K562 (cell line): ENCODE data around the gene FBXW11. TPM values are rescaled to one million over a fixed set of nuclear protein-coding genes. Genes with fewer than 3 reads are reported as not detected.

Experiments used
- ADNP ChIP-seq: fragments of 200-800 bp; sonication (Bioruptor generic); IDR thresholded peaks from 2 replicates; pipeline ENCODE4 v1.6.1; 2016; ENCODE audit warnings: missing genetic modification characterization, missing compliant biosample characterization
- BMI1 ChIP-seq: fragments of 150-350 bp; IDR thresholded peaks from 2 replicates; pipeline ENCODE4 v1.6.1; 2014; ENCODE audit warnings: low read length
- CAMTA2 ChIP-seq: fragments of 250-450 bp; sonication (Bioruptor Pico); conservative IDR thresholded peaks from 2 replicates; pipeline ENCODE4 v1.5.1; 2022
- CBX1 ChIP-seq: sonication (generic); IDR thresholded peaks from 2 replicates; pipeline ENCODE4 v1.6.1; 2016; ENCODE audit warnings: antibody characterized with exemption, low read depth, mild to moderate bottlenecking
- CBX5 ChIP-seq: IDR thresholded peaks from 2 replicates; pipeline ENCODE4 v1.6.1; 2014; ENCODE audit warnings: low read depth, borderline replicate concordance
- CEBPG ChIP-seq, 3 experiments: fragments of 200-800 bp in 1 of 3; sonication (Bioruptor generic) in 1 of 3; sonication (generic) in 1 of 3; formaldehyde crosslinking in 1 of 3; IDR thresholded peaks in 2 of 3; conservative IDR thresholded peaks in 1 of 3; 2 replicates each; pipeline versions ENCODE4 v1.6.1 to v1.8.0; 2016 to 2022; ENCODE audit warnings: missing compliant biosample characterization in 2 of 3, missing genetic modification characterization in 2 of 3, mild to moderate bottlenecking in 1 of 3, missing genetic modification reagents in 1 of 3
- ESRRA ChIP-seq: fragments of 450-650 bp; IDR thresholded peaks from 2 replicates; pipeline ENCODE4 v1.6.1; 2014; ENCODE audit warnings: low read depth, mild to moderate bottlenecking, moderate library complexity, borderline replicate concordance
- ETV6 ChIP-seq, 3 experiments: fragments of 150-350 bp in 1 of 3; sonication (generic) in 1 of 3; formaldehyde crosslinking in 1 of 3; IDR thresholded peaks; 2 replicates each; pipeline versions ENCODE4 v1.6.1 to v1.8.0; 2014 to 2022; ENCODE audit warnings: borderline replicate concordance in 2 of 3, low read depth in 2 of 3, antibody characterized with exemption in 1 of 3, low read length in 1 of 3, mild to moderate bottlenecking in 1 of 3, missing genetic modification reagents in 1 of 3
- GATAD2A ChIP-seq: fragments of 450-650 bp; IDR thresholded peaks from 2 replicates; pipeline ENCODE4 v1.6.1; 2017
- IFI16 ChIP-seq: fragments of 250-450 bp; sonication (Bioruptor Pico); IDR thresholded peaks from 2 replicates; pipeline ENCODE4 v2.1.2; 2022; ENCODE audit warnings: mild to moderate bottlenecking, inconsistent platforms
- KHSRP ChIP-seq: fragments of 450-650 bp; IDR thresholded peaks from 2 replicates; pipeline ENCODE4 v1.6.1; 2017
- KLF16 ChIP-seq: IDR thresholded peaks from 2 replicates; pipeline ENCODE4 v1.6.1; 2016; ENCODE audit warnings: antibody characterized with exemption
- LCOR ChIP-seq: sonication (generic); formaldehyde crosslinking; IDR thresholded peaks from 2 replicates; pipeline ENCODE4 v1.8.0; 2022; ENCODE audit warnings: mild to moderate bottlenecking, missing genetic modification reagents
- MCM7 ChIP-seq, 2 experiments: fragments of 450-650 bp; IDR thresholded peaks; 2 replicates each; pipeline ENCODE4 v1.6.1; 2016 to 2018
- MTF1 ChIP-seq: fragments of 250-450 bp; sonication (Bioruptor Pico); IDR thresholded peaks from 2 replicates; pipeline ENCODE4 v1.9.0; 2021; ENCODE audit warnings: moderate library complexity, mild to moderate bottlenecking, inconsistent platforms, borderline replicate concordance
- NEUROD1 ChIP-seq: fragments of 150-350 bp; IDR thresholded peaks from 2 replicates; pipeline ENCODE4 v1.6.1; 2014; ENCODE audit warnings: borderline replicate concordance, low read length, low read depth; ENCODE audit not compliant: partially characterized antibody
- NUFIP1 ChIP-seq: fragments of 450-650 bp; IDR thresholded peaks from 2 replicates; pipeline ENCODE4 v1.6.1; 2018; ENCODE audit not compliant: partially characterized antibody
- SMARCA4 ChIP-seq: fragments of 450-650 bp; IDR thresholded peaks from 2 replicates; pipeline ENCODE4 v1.6.1; 2016
- SNRNP70 ChIP-seq: fragments of 200-400 bp; formaldehyde crosslinking; optimal IDR thresholded peaks from 2 replicates; pipeline ENCODE3; 2017; ENCODE audit warnings: low read depth, low read length
- TAF7 ChIP-seq: fragments of 450-650 bp; IDR thresholded peaks from 2 replicates; pipeline ENCODE4 v1.6.1; 2016; ENCODE audit warnings: missing genetic modification characterization, missing compliant biosample characterization
- ZBTB8A ChIP-seq: fragments of 450-650 bp; IDR thresholded peaks from 2 replicates; pipeline ENCODE4 v1.6.1; 2018; ENCODE audit warnings: mild to moderate bottlenecking, moderate library complexity; ENCODE audit not compliant: partially characterized antibody
- ZFPM2 ChIP-seq: fragments of 250-450 bp; sonication (Bioruptor Pico); IDR thresholded peaks from 2 replicates; pipeline ENCODE4 v1.5.1; 2022; ENCODE audit warnings: mild to moderate bottlenecking
- ZKSCAN3 ChIP-seq: fragments of 250-450 bp; sonication (Bioruptor Pico); IDR thresholded peaks from 2 replicates; pipeline ENCODE4 v1.4.0; 2020
- ZNF140 ChIP-seq: fragments of 250-450 bp; sonication (Bioruptor Pico); IDR thresholded peaks from 2 replicates; pipeline ENCODE4 v1.8.0; 2021; ENCODE audit warnings: moderate library complexity, mild to moderate bottlenecking, inconsistent platforms
- ZNF707 ChIP-seq: fragments of 250-450 bp; sonication (Bioruptor Pico); conservative IDR thresholded peaks from 2 replicates; pipeline ENCODE4 v1.8.0; 2022; ENCODE audit warnings: inconsistent platforms, mild to moderate bottlenecking, moderate library complexity
- ZNF717 ChIP-seq: fragments of 250-450 bp; sonication (Bioruptor Pico); IDR thresholded peaks from 2 replicates; pipeline ENCODE4 v1.5.0; 2021
- ZNF75A ChIP-seq: fragments of 450-650 bp; formaldehyde crosslinking; IDR thresholded peaks from 2 replicates; pipeline ENCODE4 v1.4.0; 2020; ENCODE audit warnings: mild to moderate bottlenecking
- polyA plus RNA-seq, 8 experiments: library from polyadenylated mRNA; depleted of rRNA in 4 of 8; stranded (reverse) in 5 of 8; unstranded in 3 of 8; fragments of >200 nt; fragmentation: Nextera tagmentation in 2 of 8; fragmentation: Illumina TruSeq in 1 of 8; extraction: Ambion mirVana in 2 of 8; extraction: Trizol in 1 of 8; gene quantifications; 2 replicates each; pipeline versions ENCODE4 v1.2.1 to v1.2.3, GENCODE V29; 2011 to 2014; ENCODE audit warnings: inconsistent platforms in 1 of 8, missing spikeins in 1 of 8
- total RNA-seq, 7 experiments: library from RNA; depleted of rRNA in 6 of 7; stranded (reverse); fragments of >200 nt in 6 of 7; fragmentation: Illumina TruSeq in 2 of 7; extraction: Trizol in 2 of 7; gene quantifications; 2 replicates each; pipeline versions ENCODE4 v1.2.1 to v1.2.3, GENCODE V29; 2011 to 2021; ENCODE audit warnings: low replicate concordance in 1 of 7
- TF ChIP-seq, protein P1 (sequence below): sonication (generic); formaldehyde crosslinking; IDR thresholded peaks from 2 replicates; pipeline ENCODE4 v1.8.0; 2022; ENCODE audit warnings: missing genetic modification reagents, mild to moderate bottlenecking, moderate library complexity, borderline replicate concordance
- TF ChIP-seq, protein P2 (sequence below): sonication (generic); formaldehyde crosslinking; IDR thresholded peaks from 2 replicates; pipeline ENCODE4 v1.8.1; 2022; ENCODE audit warnings: missing genetic modification reagents
- TF ChIP-seq, protein P3 (sequence below): fragments of 450-650 bp; formaldehyde crosslinking; IDR thresholded peaks from 2 replicates; pipeline ENCODE4 v1.4.0; 2020; ENCODE audit warnings: mild to moderate bottlenecking

Gene FBXW11
- total and polyA plus RNA-seq, 9 of the 15 experiments (the other 6 are each of a cell fraction or from before 2014, with no cell fraction given) = 3.0 to 28.6 (median 23.6) TPM

DNA sequence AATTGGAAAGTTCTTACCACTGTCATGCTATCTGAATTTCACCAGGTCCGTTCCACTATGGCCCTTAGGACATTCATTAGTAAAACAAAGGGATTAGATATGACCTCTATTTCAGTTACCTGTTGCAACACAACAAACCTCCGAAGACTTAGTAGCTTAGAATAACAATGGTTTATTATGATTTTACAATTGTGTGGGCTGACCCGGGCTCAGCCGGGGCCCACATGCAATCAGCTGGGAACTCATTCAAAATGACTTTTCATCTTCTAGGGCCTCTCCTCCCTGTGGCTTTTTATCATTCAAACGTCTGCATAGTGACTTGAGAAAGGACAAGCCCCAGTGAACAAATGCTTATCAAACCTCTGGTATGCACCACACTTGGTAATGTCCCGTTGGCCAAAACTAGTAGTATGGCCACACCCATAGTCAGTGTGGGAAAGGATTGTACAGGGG lies 2.3 kb upstream of the FBXW11 start (continued):
- 0 out of 2 replicates have a peak, but pooled peaks have one; percentile 16 for TF ChIP-seq KLF16
- TF ChIP-seq ZNF75A (CRISPR knock-in tag) = no peak
- no peak for TF ChIP-seq SNRNP70
- TF ChIP-seq MTF1 (CRISPR knock-in tag) = no peak
- TF ChIP-seq ZNF707 = no peak
- no peak for TF ChIP-seq ZKSCAN3 (CRISPR knock-in tag)
- no peak for TF ChIP-seq ZBTB8A
- TF ChIP-seq, protein P1, sequence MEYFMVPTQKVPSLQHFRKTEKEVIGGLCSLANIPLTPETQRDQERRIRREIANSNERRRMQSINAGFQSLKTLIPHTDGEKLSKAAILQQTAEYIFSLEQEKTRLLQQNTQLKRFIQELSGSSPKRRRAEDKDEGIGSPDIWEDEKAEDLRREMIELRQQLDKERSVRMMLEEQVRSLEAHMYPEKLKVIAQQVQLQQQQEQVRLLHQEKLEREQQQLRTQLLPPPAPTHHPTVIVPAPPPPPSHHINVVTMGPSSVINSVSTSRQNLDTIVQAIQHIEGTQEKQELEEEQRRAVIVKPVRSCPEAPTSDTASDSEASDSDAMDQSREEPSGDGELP = peak; percentile 84
- no peak for TF ChIP-seq CAMTA2 (CRISPR knock-in tag)
- no peak for TF ChIP-seq KHSRP
- no peak for TF ChIP-seq ESRRA
- no peak for TF ChIP-seq MCM7 (IDR thresholded peaks at IDR 0.05)
- TF ChIP-seq NEUROD1 = no peak
- TF ChIP-seq ZFPM2 (CRISPR knock-in tag) = no peak
- TF ChIP-seq, protein P2, sequence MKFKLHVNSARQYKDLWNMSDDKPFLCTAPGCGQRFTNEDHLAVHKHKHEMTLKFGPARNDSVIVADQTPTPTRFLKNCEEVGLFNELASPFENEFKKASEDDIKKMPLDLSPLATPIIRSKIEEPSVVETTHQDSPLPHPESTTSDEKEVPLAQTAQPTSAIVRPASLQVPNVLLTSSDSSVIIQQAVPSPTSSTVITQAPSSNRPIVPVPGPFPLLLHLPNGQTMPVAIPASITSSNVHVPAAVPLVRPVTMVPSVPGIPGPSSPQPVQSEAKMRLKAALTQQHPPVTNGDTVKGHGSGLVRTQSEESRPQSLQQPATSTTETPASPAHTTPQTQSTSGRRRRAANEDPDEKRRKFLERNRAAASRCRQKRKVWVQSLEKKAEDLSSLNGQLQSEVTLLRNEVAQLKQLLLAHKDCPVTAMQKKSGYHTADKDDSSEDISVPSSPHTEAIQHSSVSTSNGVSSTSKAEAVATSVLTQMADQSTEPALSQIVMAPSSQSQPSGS (CRISPR knock-in tag) = no peak
- TF ChIP-seq, protein P3, sequence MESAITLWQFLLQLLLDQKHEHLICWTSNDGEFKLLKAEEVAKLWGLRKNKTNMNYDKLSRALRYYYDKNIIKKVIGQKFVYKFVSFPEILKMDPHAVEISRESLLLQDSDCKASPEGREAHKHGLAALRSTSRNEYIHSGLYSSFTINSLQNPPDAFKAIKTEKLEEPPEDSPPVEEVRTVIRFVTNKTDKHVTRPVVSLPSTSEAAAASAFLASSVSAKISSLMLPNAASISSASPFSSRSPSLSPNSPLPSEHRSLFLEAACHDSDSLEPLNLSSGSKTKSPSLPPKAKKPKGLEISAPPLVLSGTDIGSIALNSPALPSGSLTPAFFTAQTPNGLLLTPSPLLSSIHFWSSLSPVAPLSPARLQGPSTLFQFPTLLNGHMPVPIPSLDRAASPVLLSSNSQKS (CRISPR knock-in tag) = no peak
- TF ChIP-seq BMI1 = no peak
- TF ChIP-seq IFI16 = no peak
- no peak for TF ChIP-seq LCOR
- TF ChIP-seq SMARCA4 = peak; percentile 45; the same call in 1 of the 2 replicates
- TF ChIP-seq ADNP (tag) = no peak
- TF ChIP-seq TAF7 (tag) = no peak
- no peak for TF ChIP-seq NUFIP1
- TF ChIP-seq CBX5 = no peak
- no peak for TF ChIP-seq ZNF140
- TF ChIP-seq GATAD2A = no peak
- TF ChIP-seq CBX1 = no peak
- no peak for TF ChIP-seq ETV6 (IDR thresholded peaks at IDR 0.05; ENCODE audit: borderline replicate concordance in 1 of 2, low read depth in 2 of 2, low read length in 1 of 2)
- no peak for TF ChIP-seq ETV6 (CRISPR knock-in tag; IDR thresholded peaks at IDR 0.05; ENCODE audit: borderline replicate concordance)
- no peak for TF ChIP-seq ZNF717
- no peak for TF ChIP-seq CEBPG (CRISPR knock-in tag; IDR thresholded peaks at IDR 0.05)
- TF ChIP-seq CEBPG (tag; conservative IDR thresholded peaks at IDR 0.05 in 1 of 2, IDR thresholded peaks at IDR 0.05 in 1 of 2) = no peak
